ENCODE results near the gene MYL3. TPM values are rescaled to one million over a fixed set of nuclear protein-coding genes. Genes with fewer than 3 reads are reported as not detected.
"Not testable (repeated sequence)": the region's sequence is repeated elsewhere in the genome, so short reads cannot be mapped to it uniquely, and the experiment has no call there.

The MYL3 gene
- polyA plus RNA-seq, 1 experiment = 1.0 TPM

- no peak for TF ChIP-seq CTCF (IDR thresholded peaks at IDR 0.05; ENCODE audit: insufficient read depth, low read depth, low read length)
- ChIA-PET CTCF (no interaction called here), POLR2A (no interaction called here)
- no peak for DNase-seq (ENCODE audit: low read depth)
- peaks cover 9% of the 10 kb centered on the region for H3K27me3 ChIP-seq (ENCODE audit: control insufficient read depth, insufficient read depth, low read length)
- no peak overlapping the region for H3K4me3 ChIP-seq (ENCODE audit: low read depth, low read length)
- no peaks in the 10 kb centered on the region for H3K36me3 ChIP-seq (ENCODE audit: control insufficient read depth, insufficient read depth, low read length)
Observed at GRCh38 chr3:46811615-46812236, 51.5 kb downstream of the MYL3 start.

GRCh38 chr3:46808766-46809165, 54.5 kb downstream of the MYL3 start:
- H3K36me3 ChIP-seq (ENCODE audit: control insufficient read depth, insufficient read depth, low read length); CTCF ChIA-PET; POLR2A ChIA-PET; H3K4me3 ChIP-seq (ENCODE audit: low read depth, low read length); H3K27me3 ChIP-seq (ENCODE audit: control insufficient read depth, insufficient read depth, low read length); DNase-seq (ENCODE audit: low read depth): not testable (repeated sequence)

Other genes starting within 250 kb of the MYL3 start
- gene ALS2CL, start 169.8 kb downstream of the MYL3 start, polyA plus RNA-seq (2011; rRNA removed) = 3.2 and 7.2 TPM in 2 replicates
- 0.07 and 0.27 TPM in 2 replicates for gene TMIE, start 162.1 kb downstream of the MYL3 start, polyA plus RNA-seq (2011; rRNA removed)
- gene PRSS50, start 145.6 kb downstream of the MYL3 start, polyA plus RNA-seq (2011; rRNA removed) = not detected in 2 replicates
- 1.3 and 2.1 TPM in 2 replicates for gene PTH1R, start 14.3 kb upstream of the MYL3 start, polyA plus RNA-seq (2011; rRNA removed)
- gene CCDC12, start 113.3 kb upstream of the MYL3 start, polyA plus RNA-seq (2011; rRNA removed) = 17.4 and 20.8 TPM in 2 replicates
- 2.4 and 5.1 TPM in 2 replicates for gene NBEAL2, start 116.2 kb upstream of the MYL3 start, polyA plus RNA-seq (2011; rRNA removed)

All from BJ (cell line).